RWPE2 (cell line): Measurements from ENCODE around the gene RAD9A.

ENCODE experiments used
- ATAC-seq: fragments of 200-7000 bp; cut with Tn5 transposase; 3 replicates; pipeline ENCODE4 v1.9.1; 2021; ENCODE audit warnings: low read depth
- DNase-seq: peaks from one replicate; pipeline ENCODE4 v3.0.0-alpha.2; 2020; ENCODE audit warnings: low spot score
- H3K27ac ChIP-seq: fragments of 450-650 bp; 2 replicates; pipeline ENCODE4 v1.5.1; 2017; ENCODE audit warnings: mild to moderate bottlenecking; ENCODE audit not compliant: poor library complexity, severe bottlenecking
- H3K27me3 ChIP-seq: fragments of 250-450 bp; sonication (Bioruptor Pico); 2 replicates; pipeline ENCODE4 v1.5.1; 2021; ENCODE audit warnings: mild to moderate bottlenecking, moderate library complexity; ENCODE audit not compliant: insufficient read depth, poor library complexity, severe bottlenecking
- H3K36me3 ChIP-seq: fragments of 250-450 bp; sonication (Bioruptor Pico); 2 replicates; pipeline ENCODE4 v1.5.1; 2020; ENCODE audit warnings: low read depth, mild to moderate bottlenecking, moderate library complexity
- H3K4me1 ChIP-seq: fragments of 250-450 bp; sonication (Bioruptor Pico); 2 replicates; pipeline ENCODE4 v1.5.1; 2021; ENCODE audit warnings: mild to moderate bottlenecking, moderate library complexity; ENCODE audit not compliant: insufficient read depth, poor library complexity, severe bottlenecking
- H3K4me3 ChIP-seq: fragments of 250-450 bp; sonication (Bioruptor Pico); 2 replicates; pipeline ENCODE4 v1.5.1; 2021; ENCODE audit warnings: mild to moderate bottlenecking, moderate library complexity; ENCODE audit not compliant: severe bottlenecking
- H3K9me3 ChIP-seq: fragments of 250-450 bp; sonication (Bioruptor Pico); 2 replicates; pipeline ENCODE4 v1.5.1; 2021; ENCODE audit warnings: mild to moderate bottlenecking, moderate library complexity; ENCODE audit not compliant: severe bottlenecking
- CTCF ChIP-seq: fragments of 450-650 bp; IDR thresholded peaks from one replicate; pipeline ENCODE4 v1.5.1; 2017; ENCODE audit warnings: mild to moderate bottlenecking, moderate library complexity; ENCODE audit not compliant: poor library complexity, severe bottlenecking

RAD9A gene

GRCh38 chr11:67393437-67393836 lies 1.7 kb downstream of the RAD9A start:
- Histone ChIP-seq H3K9me3 (no peaks in the 10 kb centered on the region), H3K27me3 (no peaks in the 10 kb centered on the region), H3K36me3 (peaks cover 30% of the 10 kb centered on the region), H3K27ac (no peak overlapping the region), H3K4me1 (no peaks in the 10 kb centered on the region), H3K4me3 (no peak overlapping the region)
- DNase-seq (no peak), ATAC-seq (no peak)
- no peak for TF ChIP-seq CTCF

- no peak for DNase-seq
- Histone ChIP-seq H3K4me3 (no peak overlapping the region), H3K27me3 (no peaks in the 10 kb centered on the region), H3K36me3 (peaks cover 34% of the 10 kb centered on the region), H3K4me1 (no peaks in the 10 kb centered on the region), H3K9me3 (no peaks in the 10 kb centered on the region), H3K27ac (no peak overlapping the region)
- no peak for TF ChIP-seq CTCF
- no peak for ATAC-seq
Measured at GRCh38 chr11:67393990-67394389, 2.2 kb downstream of the RAD9A start.

GRCh38 chr11:67395555-67396258 lies 3.9 kb downstream of the RAD9A start:
- no peak overlapping the region for H3K27ac ChIP-seq
- TF ChIP-seq CTCF, result no peak
- H3K4me1 ChIP-seq, result no peaks in the 10 kb centered on the region
- DNase-seq (no peak), ATAC-seq (no peak)
- H3K27me3 ChIP-seq, result no peaks in the 10 kb centered on the region
- H3K4me3 ChIP-seq, result no peak overlapping the region
- peaks cover 52% of the 10 kb centered on the region for H3K36me3 ChIP-seq
- no peaks in the 10 kb centered on the region for H3K9me3 ChIP-seq

GRCh38 chr11:67396259-67396581 lies 4.4 kb downstream of the RAD9A start:
- Histone ChIP-seq H3K9me3 (no peaks in the 10 kb centered on the region), H3K4me3 (no peak overlapping the region), H3K27ac (no peak overlapping the region), H3K27me3 (no peaks in the 10 kb centered on the region), H3K4me1 (no peaks in the 10 kb centered on the region), H3K36me3 (peaks cover 52% of the 10 kb centered on the region)
- ATAC-seq (no peak), DNase-seq (no peak)
- no peak for TF ChIP-seq CTCF

GRCh38 chr11:67396587-67397389 lies 5.0 kb downstream of the RAD9A start:
- H3K27me3 ChIP-seq, result no peaks in the 10 kb centered on the region
- H3K36me3 ChIP-seq, result peaks cover 52% of the 10 kb centered on the region
- H3K27ac ChIP-seq, result no peak overlapping the region
- no peak for TF ChIP-seq CTCF
- DNase-seq (no peak), ATAC-seq (no peak)
- H3K9me3 ChIP-seq, result no peaks in the 10 kb centered on the region
- no peaks in the 10 kb centered on the region for H3K4me1 ChIP-seq
- no peak overlapping the region for H3K4me3 ChIP-seq
